HG03280 (cell line): ENCODE results near the gene GPRC5C.

Experiments used
- ATAC-seq: cut with Tn5 transposase; IDR thresholded peaks from one replicate; pipeline ENCODE4 v1.9.1; 2021; ENCODE audit warnings: mild to moderate bottlenecking, moderate library complexity; ENCODE audit not compliant: unreplicated experiment

The GPRC5C gene

DNA sequence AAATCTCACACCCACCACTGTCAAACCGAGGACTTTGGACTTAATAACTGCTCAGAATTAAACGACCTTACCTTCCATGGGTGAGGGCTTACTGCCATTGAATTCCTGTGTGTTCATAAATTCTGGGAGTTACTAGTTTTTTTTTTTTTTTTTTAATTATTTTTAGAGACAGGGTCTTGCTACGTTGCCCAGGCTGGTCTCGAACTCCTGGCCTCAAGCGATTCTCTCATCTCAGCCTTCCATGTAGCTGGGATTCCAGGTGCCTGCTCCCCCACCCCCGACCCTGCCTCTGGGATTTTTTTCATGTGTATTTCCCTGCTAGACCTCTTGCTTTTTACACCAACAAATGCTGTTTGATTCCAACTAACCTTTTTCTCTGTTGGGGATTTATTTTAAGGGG lies 19.7 kb downstream of the GPRC5C start:
- ATAC-seq = no peak

DNA sequence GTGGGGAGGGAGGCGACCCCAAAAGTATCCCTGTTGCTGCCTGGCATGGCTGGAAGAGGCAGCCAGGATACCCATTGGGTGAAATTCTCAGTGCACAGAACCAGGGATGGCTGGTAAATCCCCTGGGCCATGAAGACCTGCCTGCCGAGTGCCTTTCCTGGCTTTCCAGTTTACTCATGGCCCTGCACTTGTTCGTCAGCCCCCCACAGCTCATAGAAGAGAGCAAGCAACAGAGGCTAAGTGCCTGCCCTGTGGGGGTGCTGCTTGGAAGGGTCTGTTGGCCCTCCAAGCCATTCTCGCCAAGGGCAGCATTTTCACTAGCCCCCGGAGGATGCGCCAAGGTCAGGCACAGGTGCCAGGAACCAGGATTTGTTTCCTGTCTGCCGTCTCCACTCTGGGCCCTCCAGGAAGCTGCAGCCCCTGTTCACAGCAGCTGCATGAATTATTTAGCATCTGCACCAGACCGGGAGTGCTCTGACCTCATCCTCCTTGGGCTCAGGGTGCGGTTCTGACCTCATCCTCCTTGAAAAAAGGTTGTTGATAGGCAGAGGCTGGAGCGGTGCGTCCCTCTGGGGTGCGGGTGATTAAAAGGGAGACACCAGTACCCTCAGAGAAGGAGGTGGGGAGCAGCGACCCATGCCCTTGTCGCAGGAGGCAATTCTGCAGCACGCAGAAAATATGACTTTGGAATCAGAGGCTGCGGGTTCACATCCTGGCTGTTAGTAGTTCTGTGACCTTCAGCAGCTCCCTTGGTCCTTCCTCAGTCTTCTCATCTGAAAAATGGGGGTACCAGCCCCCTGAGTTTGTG lies 20.3 kb downstream of the GPRC5C start:
- no peak for ATAC-seq

DNA sequence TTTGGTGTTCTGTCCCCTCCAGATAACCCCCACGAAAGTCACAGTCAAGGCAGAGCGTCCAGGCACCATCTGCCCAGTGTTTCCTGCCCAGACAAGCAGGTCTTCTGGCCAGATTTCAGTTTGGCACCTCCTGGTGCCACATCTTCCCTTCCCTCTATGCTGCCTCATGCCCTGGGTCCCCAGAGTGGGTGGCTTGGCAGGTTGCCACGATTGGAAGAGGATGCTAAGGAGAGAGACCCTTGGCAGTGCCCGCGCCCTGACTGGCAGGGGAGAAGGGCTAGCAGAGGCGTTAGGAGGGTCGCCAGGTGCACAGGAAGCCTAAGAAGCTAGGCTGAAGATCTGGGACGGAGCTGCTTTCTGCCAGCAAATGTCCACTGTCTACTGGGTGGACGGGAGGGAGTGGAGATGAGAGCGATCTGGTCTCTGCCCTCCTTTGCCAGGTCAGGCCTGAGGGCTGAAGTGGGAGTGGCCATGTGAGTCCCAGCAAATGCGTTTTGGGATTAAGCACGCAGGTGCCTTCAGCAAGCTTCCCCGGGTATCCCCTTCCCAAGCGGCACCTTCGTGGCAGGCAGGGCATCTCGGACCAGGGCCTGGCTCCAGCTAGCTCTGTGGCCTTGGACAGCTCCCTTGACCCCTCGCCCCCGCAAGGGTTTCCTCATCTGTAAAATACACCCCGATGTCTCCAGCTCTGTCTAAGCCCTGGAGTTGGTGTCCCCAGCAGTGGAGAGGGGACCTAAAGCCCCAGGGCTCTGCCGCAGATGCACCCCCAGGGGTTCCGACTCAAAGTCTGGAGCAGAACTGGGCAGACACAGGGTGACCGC lies 21.2 kb downstream of the GPRC5C start:
- no peak for ATAC-seq

GRCh38 chr17:74453665-74454196 lies 21.8 kb downstream of the GPRC5C start:
- ATAC-seq = peak; percentile 92

GRCh38 chr17:74454197-74455024 lies 22.5 kb downstream of the GPRC5C start:
- ATAC-seq = peak; percentile 38

DNA sequence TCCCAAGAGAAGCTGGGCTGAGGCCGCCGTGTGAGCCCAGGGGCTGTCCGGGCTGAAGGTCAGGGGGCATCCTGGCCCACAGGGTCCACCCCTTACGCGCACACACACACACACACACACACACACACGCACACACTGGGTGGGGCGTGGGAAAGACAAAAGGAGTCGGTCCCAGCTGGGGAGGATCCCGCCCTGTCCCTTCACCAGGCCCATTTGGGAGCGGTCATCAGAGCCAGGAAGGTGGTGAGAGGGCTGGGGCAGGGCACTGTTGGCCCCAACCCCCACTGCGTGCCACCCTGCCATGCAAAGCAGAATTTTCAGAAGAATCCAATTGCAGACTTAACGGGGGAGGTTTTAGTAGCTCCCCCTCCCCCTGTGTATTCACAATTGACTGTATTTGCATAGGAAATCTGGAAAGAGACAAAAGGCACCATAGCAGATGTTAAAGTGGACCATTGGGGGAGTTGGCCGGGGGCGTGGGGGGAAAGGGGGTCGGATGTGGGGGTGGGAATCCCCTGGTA lies 23.2 kb downstream of the GPRC5C start:
- ATAC-seq = no peak

GRCh38 chr17:74455821-74456220 lies 23.9 kb downstream of the GPRC5C start:
- no peak for ATAC-seq

GRCh38 chr17:74457146-74457819 lies 25.4 kb downstream of the GPRC5C start:
- ATAC-seq = no peak

GRCh38 chr17:74457820-74458166 lies 25.9 kb downstream of the GPRC5C start:
- no peak for ATAC-seq

GRCh38 chr17:74458835-74459234 lies 26.9 kb downstream of the GPRC5C start:
- ATAC-seq = no peak

- no peak for ATAC-seq
These were observed 27.7 kb downstream of the GPRC5C start for GRCh38 chr17:74459622-74460021.

DNA sequence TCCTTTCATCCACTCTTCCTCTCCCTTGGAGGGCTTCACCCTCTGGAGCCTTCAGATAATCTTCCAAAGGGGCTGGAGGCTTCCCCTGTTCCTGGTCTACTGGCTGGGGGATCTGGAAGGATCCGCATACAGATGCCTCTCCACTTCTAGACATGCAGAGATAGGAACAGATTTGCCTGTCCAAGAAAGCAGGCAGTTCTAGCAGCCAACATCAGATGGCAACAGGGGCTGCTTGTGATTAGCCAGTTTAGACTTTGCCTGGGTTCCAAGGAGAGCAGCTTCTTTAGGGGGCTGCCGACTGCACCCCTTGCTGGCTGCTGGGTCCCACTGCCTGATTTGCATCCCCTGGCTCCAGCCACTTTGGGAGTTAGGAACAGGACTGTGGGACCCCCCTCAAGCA lies 28.4 kb downstream of the GPRC5C start:
- ATAC-seq = no peak

DNA sequence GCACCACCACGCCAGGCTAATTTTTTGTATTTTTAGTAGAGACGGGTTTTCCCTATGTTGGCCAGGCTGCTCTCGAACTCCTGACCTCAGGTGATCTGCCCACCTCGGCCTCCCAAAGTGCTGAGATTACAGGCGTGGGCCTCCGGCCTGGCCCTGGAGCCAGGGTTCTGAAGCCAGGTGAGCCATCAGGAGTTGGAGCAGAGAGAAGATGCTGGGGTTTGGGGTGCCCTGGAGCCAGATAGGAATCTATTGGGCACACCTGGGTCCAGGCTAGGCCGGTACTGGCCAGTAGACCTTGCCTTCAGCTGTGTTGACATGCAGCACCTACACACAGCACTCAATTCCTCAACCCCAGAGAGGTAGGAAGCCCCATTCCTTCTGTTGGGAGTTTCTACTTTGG lies 29.1 kb downstream of the GPRC5C start:
- ATAC-seq = no peak

GRCh38 chr17:74461611-74462010 lies 29.7 kb downstream of the GPRC5C start:
- ATAC-seq = no peak

DNA sequence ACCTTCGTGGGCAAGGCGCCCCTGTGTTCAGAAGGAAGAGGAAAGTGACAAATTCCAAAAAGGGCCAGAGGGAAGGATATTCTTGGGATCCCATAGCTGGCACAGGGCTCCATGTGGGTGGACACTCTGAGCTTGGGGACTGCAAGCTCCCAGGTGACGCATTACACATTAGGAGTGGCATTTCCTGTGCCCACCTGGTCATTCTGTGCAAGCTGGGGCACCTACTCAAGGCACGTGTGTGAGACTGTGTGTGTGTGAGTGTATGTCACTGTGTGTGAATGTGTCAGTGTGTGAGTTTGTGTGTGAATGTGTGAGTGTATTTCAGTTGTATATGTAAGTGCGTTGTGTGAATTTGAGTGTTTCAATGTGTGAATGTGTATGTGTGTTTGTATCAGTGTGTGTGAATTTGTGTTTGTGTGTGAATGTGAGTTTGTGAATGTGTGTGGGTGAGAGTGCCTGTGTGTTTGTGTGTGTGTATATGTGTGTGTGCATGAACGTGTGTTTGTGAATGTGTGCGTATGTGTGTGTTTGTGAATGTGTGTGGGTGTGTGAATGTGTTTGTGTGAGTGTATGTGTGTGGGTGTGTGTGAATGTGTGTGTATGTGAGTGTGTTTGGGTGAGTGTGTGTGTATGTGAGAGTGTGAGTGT lies 33.0 kb downstream of the GPRC5C start:
- no peak for ATAC-seq

GRCh38 chr17:74465378-74466110 lies 33.7 kb downstream of the GPRC5C start:
- no peak for ATAC-seq

DNA sequence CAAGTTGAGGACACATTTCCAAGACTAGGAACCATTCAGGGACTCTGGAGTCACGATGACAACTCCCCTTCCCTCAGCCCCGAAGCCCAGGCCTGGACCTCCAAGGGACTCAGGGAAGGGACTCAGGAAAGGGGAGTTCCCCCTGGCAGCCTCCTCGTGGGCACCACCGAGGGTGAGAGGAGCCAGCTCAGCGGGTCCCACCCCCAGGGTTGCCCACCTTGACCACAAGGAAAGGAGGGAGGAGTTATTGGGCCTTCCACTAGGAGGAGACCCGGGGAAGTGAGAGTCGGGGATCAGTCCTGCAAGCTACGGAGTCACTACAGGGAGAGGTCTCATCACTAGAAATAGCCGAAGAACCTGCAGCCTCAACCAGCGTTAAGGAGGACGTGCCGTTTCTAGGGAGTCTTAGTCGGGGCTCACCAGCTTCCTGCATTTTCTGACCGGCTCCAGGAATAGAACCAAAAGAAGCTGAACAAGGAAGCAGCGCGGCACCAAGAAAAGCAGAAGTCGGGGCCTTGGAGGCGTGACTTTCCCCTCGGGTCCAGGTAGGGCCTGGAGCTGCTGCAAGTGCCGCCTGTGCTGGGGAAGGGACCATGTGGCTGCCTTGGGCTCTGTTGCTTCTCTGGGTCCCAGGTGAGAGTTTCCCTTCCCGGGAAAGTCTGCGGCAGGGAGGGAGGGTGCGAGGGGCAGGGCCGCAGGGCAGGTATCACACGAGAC lies 34.4 kb downstream of the GPRC5C start, which contains the start of gene CD300A:
Gene CD300A (plus strand): TSS at position 524 of the 717 bp plus-strand sequence. CDS start 70 bp downstream, at position 594.
- ATAC-seq = no peak

DNA sequence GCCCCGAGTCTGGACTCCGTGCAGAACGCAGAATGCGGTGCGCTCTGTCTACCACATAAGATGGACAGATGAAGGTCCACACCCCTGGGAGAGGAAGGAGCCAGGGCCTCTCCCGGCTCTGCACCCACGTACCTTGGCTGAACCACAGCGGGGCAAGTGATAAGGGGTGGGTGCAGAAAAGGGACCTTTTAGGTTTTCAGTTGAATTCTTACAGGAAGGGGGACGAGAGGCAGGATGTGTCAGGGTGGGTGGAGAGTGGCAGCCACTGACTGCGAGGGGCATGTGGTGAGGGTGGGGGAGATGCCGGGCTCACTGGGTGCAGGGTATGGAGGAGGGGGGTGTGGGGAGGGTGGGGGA lies 34.9 kb downstream of the GPRC5C start:
- no peak for ATAC-seq
